Smooth muscle cell (in vitro differentiated cells): ENCODE measurements around the gene MUC3A. TPM values are rescaled to one million over a fixed set of nuclear protein-coding genes. Genes with fewer than 3 reads are reported as not detected.

ENCODE experiments used
- DNase-seq: peaks from one replicate; lab custom pipeline; 2025; ENCODE audit not compliant: unreplicated experiment; lab: John Stamatoyannopoulos, UW
- H2AFZ ChIP-seq: fragments of 200-600 bp; sonication (generic); 2 replicates; pipeline ENCODE4 v1.6.0; 2016; ENCODE audit warnings: antibody characterized with exemption, low read depth, mild to moderate bottlenecking
- H3F3A ChIP-seq: fragments of 200-600 bp; sonication (generic); 2 replicates; pipeline ENCODE4 v1.6.0; 2017; ENCODE audit warnings: antibody characterized with exemption, low read depth
- H3K27ac ChIP-seq: fragments of 200-600 bp; sonication (generic); 2 replicates; pipeline ENCODE4 v1.5.1; 2016; ENCODE audit warnings: low read depth, mild to moderate bottlenecking
- H3K27me3 ChIP-seq: fragments of 200-600 bp; sonication (generic); 2 replicates; pipeline ENCODE4 v1.6.1; 2016; ENCODE audit warnings: low read depth, mild to moderate bottlenecking
- H3K36me3 ChIP-seq: fragments of 200-600 bp; sonication (generic); 2 replicates; pipeline ENCODE4 v1.5.1; 2016; ENCODE audit warnings: low read depth
- H3K4me1 ChIP-seq: fragments of 200-600 bp; sonication (generic); 2 replicates; pipeline ENCODE4 v1.5.1; 2016; ENCODE audit warnings: low read depth
- H3K4me2 ChIP-seq: fragments of 200-600 bp; sonication (generic); 2 replicates; pipeline ENCODE4 v1.6.0; 2016; ENCODE audit warnings: mild to moderate bottlenecking
- H3K4me3 ChIP-seq: fragments of 200-600 bp; sonication (generic); 2 replicates; pipeline ENCODE4 v1.5.1; 2016; ENCODE audit warnings: mild to moderate bottlenecking
- H3K79me2 ChIP-seq: fragments of 200-600 bp; sonication (generic); 2 replicates; pipeline ENCODE4 v1.6.0; 2016; ENCODE audit warnings: low read depth, mild to moderate bottlenecking
- H3K9ac ChIP-seq: fragments of 200-600 bp; sonication (generic); 2 replicates; pipeline ENCODE4 v1.6.0; 2016; ENCODE audit warnings: low read depth
- H3K9me3 ChIP-seq: fragments of 200-600 bp; sonication (generic); replicated peaks from 2 replicates; pipeline ENCODE4 v1.5.1; 2016; ENCODE audit warnings: low read depth
- H4K20me1 ChIP-seq: fragments of 200-600 bp; sonication (generic); 2 replicates; pipeline ENCODE4 v1.6.0; 2016; ENCODE audit warnings: low read depth
- WGBS: methylation state at CpG from one replicate; pipeline ENCODE4 v1.1.7; 2016; ENCODE audit warnings: low lambda C conversion rate; 5-methylcytosine and 5-hydroxymethylcytosine counted together
- polyA plus RNA-seq: library from polyadenylated mRNA; unstranded; fragments of >200 nt; fragmentation: Nextera tagmentation; extraction: Ambion mirVana; gene quantifications from 2 replicates; pipeline ENCODE4 v1.2.1, GENCODE V29; 2016
- total RNA-seq: library from RNA; depleted of rRNA; stranded (reverse); fragments of >200 nt; gene quantifications from 2 replicates; pipeline ENCODE4 v1.2.3, GENCODE V29; 2014
- TF ChIP-seq, protein P1 (sequence below): fragments of 200-600 bp; sonication (generic); IDR thresholded peaks from 2 replicates; pipeline ENCODE4 v1.5.1; 2017; ENCODE audit warnings: borderline replicate concordance, mild to moderate bottlenecking, antibody characterized with exemption; ENCODE audit not compliant: insufficient read depth, poor library complexity, severe bottlenecking

The MUC3A gene
- total and polyA plus RNA-seq, 2 experiments from 2014 or later = not detected

DNA sequence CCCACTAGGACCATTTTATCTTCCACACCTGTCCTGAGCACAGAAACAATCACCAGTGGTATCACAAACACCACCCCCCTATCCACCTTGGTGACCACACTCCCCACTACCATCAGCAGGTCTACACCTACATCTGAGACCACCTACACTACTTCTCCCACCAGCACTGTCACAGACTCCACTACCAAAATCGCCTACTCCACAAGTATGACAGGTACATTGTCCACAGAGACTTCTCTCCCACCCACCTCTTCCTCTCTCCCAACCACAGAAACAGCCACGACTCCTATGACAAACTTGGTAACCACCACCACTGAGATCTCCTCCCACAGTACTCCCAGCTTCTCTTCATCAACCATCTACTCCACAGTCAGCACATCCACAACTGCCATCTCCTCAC lies 3.3 kb downstream of the MUC3A start:
- H3K4me2 ChIP-seq = no peak overlapping the region
- H3K36me3 ChIP-seq = no peaks in the 10 kb centered on the region
- TF ChIP-seq, protein P1, sequence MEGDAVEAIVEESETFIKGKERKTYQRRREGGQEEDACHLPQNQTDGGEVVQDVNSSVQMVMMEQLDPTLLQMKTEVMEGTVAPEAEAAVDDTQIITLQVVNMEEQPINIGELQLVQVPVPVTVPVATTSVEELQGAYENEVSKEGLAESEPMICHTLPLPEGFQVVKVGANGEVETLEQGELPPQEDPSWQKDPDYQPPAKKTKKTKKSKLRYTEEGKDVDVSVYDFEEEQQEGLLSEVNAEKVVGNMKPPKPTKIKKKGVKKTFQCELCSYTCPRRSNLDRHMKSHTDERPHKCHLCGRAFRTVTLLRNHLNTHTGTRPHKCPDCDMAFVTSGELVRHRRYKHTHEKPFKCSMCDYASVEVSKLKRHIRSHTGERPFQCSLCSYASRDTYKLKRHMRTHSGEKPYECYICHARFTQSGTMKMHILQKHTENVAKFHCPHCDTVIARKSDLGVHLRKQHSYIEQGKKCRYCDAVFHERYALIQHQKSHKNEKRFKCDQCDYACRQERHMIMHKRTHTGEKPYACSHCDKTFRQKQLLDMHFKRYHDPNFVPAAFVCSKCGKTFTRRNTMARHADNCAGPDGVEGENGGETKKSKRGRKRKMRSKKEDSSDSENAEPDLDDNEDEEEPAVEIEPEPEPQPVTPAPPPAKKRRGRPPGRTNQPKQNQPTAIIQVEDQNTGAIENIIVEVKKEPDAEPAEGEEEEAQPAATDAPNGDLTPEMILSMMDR = no peak
- H3K27ac ChIP-seq = no peak overlapping the region
- no peak overlapping the region for H3K9ac ChIP-seq
- H3K9me3 ChIP-seq = no peaks in the 10 kb centered on the region
- H4K20me1 ChIP-seq = no peaks in the 10 kb centered on the region
- H2AFZ ChIP-seq = no peak overlapping the region
- peaks cover 5% of the 10 kb centered on the region for H3K27me3 ChIP-seq
- no peaks in the 10 kb centered on the region for H3F3A ChIP-seq
- DNase-seq = no peak
- WGBS = 50% methylated on average over 2 of the region's 2 CpGs
- no peak overlapping the region for H3K4me3 ChIP-seq
- no peaks in the 10 kb centered on the region for H3K4me1 ChIP-seq
- no peaks in the 10 kb centered on the region for H3K79me2 ChIP-seq

DNA sequence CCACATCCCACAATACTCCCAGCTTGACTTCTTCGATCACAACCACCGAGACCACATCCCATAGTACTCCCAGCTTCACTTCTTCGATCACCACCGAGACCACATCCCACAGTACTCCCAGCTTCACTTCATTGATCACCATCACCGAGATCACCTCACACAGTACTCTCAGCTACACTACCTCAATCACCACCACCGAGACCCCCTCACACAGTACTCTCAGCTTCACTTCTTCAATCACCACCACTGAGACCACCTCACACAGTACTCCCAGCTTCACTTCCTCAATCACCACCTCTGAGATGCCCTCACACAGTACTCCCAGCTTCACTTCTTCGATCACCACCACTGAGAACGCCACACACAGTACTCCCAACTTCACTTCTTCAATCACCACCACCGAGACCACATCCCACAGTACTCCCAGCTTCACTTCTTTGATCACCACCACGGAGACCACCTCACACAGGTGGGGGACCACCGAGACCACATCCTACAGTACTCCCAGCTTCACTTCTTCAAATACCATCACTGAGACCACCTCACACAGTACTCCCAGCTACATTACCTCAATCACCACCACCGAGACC lies 8.6 kb downstream of the MUC3A start:
- no peaks in the 10 kb centered on the region for H4K20me1 ChIP-seq
- H3K4me1 ChIP-seq = no peaks in the 10 kb centered on the region
- no peak overlapping the region for H3K9ac ChIP-seq
- TF ChIP-seq, protein P1 = no peak
- no peaks in the 10 kb centered on the region for H3K36me3 ChIP-seq
- H3K4me2 ChIP-seq = no peak overlapping the region
- WGBS = 56% methylated on average over 12 of the region's 12 CpGs
- no peaks in the 10 kb centered on the region for H3F3A ChIP-seq
- H2AFZ ChIP-seq = no peak overlapping the region
- no peaks in the 10 kb centered on the region for H3K9me3 ChIP-seq
- H3K4me3 ChIP-seq = no peak overlapping the region
- H3K27me3 ChIP-seq = peaks cover 25% of the 10 kb centered on the region
- H3K79me2 ChIP-seq = no peaks in the 10 kb centered on the region
- no peak for DNase-seq
- H3K27ac ChIP-seq = no peak overlapping the region

DNA sequence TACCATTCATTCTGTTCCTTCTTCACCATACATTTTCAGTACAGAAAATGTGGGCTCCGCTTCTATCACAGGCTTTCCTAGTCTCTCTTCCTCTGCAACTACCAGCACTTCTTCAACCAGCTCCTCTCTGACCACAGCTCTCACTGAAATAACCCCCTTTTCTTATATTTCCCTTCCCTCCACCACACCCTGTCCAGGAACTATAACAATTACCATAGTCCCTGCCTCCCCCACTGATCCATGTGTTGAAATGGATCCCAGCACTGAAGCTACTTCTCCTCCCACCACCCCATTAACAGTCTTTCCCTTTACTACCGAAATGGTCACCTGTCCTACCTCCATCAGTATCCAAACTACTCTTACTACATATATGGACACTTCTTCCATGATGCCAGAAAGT lies 10.6 kb downstream of the MUC3A start:
- no peaks in the 10 kb centered on the region for H3K36me3 ChIP-seq
- H3K9me3 ChIP-seq = no peaks in the 10 kb centered on the region
- DNase-seq = no peak
- H3K79me2 ChIP-seq = no peaks in the 10 kb centered on the region
- H3K4me2 ChIP-seq = no peak overlapping the region
- H3K9ac ChIP-seq = no peak overlapping the region
- no peaks in the 10 kb centered on the region for H3F3A ChIP-seq
- TF ChIP-seq, protein P1 = no peak
- H3K4me1 ChIP-seq = no peaks in the 10 kb centered on the region
- 71% methylated on average over 2 of the region's 2 CpGs for WGBS
- no peak overlapping the region for H3K27ac ChIP-seq
- H3K4me3 ChIP-seq = no peak overlapping the region
- H2AFZ ChIP-seq = no peak overlapping the region
- no peaks in the 10 kb centered on the region for H4K20me1 ChIP-seq
- peaks cover 45% of the 10 kb centered on the region for H3K27me3 ChIP-seq

DNA sequence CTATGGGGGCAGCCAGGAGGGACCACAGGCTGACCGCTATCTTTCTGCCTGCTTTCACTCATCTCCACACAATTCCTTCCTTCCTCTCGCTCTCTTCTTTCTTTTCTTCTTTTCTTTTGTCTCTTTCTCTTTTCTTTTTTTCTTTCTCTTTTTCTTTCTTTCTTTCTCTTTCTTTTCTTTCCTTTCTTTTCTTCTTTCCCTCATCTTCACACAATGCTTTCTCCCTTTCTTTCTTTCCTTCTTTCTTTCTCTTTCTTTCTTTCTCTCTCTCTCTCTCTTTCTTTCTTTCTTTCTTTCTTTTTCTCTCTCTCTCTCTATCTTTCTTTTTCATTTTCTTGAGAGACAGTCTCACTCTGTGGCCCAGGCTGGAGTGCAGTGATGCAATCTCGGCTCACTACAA lies 13.2 kb downstream of the MUC3A start:
- Histone ChIP-seq H3F3A (no peaks in the 10 kb centered on the region), H3K9me3 (no peaks in the 10 kb centered on the region), H3K79me2 (no peaks in the 10 kb centered on the region), H3K9ac (no peak overlapping the region), H3K27ac (no peak overlapping the region), H3K27me3 (peaks cover 71% of the 10 kb centered on the region), H2AFZ (no peak overlapping the region), H3K4me2 (no peak overlapping the region), H4K20me1 (no peaks in the 10 kb centered on the region), H3K36me3 (no peaks in the 10 kb centered on the region), H3K4me3 (no peak overlapping the region), H3K4me1 (peaks cover 6% of the 10 kb centered on the region)
- 91% methylated on average over 3 of the region's 3 CpGs for WGBS
- DNase-seq = no peak
- TF ChIP-seq, protein P1 = no peak
